Trophoblast cell (in vitro differentiated cells and primary cell): ENCODE measurements around the gene CCNT1. TPM values are rescaled to one million over a fixed set of nuclear protein-coding genes. Genes with fewer than 3 reads are reported as not detected.

ENCODE experiments used
- DNase-seq, 2 donors: peaks; one replicate each; pipeline ENCODE4 v3.0.0-alpha.2; 2016
- H2AFZ ChIP-seq: 2 replicates; pipeline ENCODE4 v1.6.1; 2013; ENCODE audit warnings: low read length, moderate library complexity, mild to moderate bottlenecking; ENCODE audit not compliant: insufficient read depth, poor library complexity
- H2AK5ac ChIP-seq: 2 replicates; pipeline ENCODE4 v1.6.1; 2013; ENCODE audit warnings: mild to moderate bottlenecking, low read length
- H2BK120ac ChIP-seq: 2 replicates; pipeline ENCODE4 v1.6.1; 2013; ENCODE audit warnings: low read length, mild to moderate bottlenecking, moderate library complexity; ENCODE audit not compliant: insufficient read depth, poor library complexity
- H2BK12ac ChIP-seq: 2 replicates; pipeline ENCODE4 v1.6.1; 2013; ENCODE audit warnings: mild to moderate bottlenecking, low read length, moderate library complexity
- H2BK5ac ChIP-seq: 2 replicates; pipeline ENCODE4 v1.6.1; 2013; ENCODE audit warnings: low read length, low read depth, moderate library complexity, mild to moderate bottlenecking; ENCODE audit not compliant: poor library complexity
- H3K14ac ChIP-seq: 2 replicates; pipeline ENCODE4 v1.6.1; 2013; ENCODE audit warnings: mild to moderate bottlenecking, low read length
- H3K18ac ChIP-seq: 2 replicates; pipeline ENCODE4 v1.6.1; 2013; ENCODE audit warnings: mild to moderate bottlenecking, low read length
- H3K23ac ChIP-seq: 2 replicates; pipeline ENCODE4 v1.6.1; 2013; ENCODE audit warnings: low read length
- H3K27ac ChIP-seq: 2 replicates; pipeline ENCODE4 v1.5.1; 2013; ENCODE audit warnings: low read depth, mild to moderate bottlenecking, inconsistent platforms, low read length, moderate library complexity
- H3K27me3 ChIP-seq: 2 replicates; pipeline ENCODE4 v1.6.1; 2013; ENCODE audit warnings: inconsistent platforms, mild to moderate bottlenecking, low read length, moderate library complexity; ENCODE audit not compliant: insufficient read depth
- H3K36me3 ChIP-seq, 2 experiments: 1 replicate in 1 of 2; 2 replicates in 1 of 2; pipeline ENCODE4 v1.6.1; 2013; ENCODE audit warnings: low read length in 2 of 2, mild to moderate bottlenecking in 2 of 2, moderate library complexity in 1 of 2; ENCODE audit not compliant: insufficient read depth in 2 of 2, control insufficient read depth in 1 of 2
- H3K4ac ChIP-seq: 2 replicates; pipeline ENCODE4 v1.6.1; 2013; ENCODE audit warnings: low read depth, mild to moderate bottlenecking, low read length, moderate library complexity
- H3K4me1 ChIP-seq, 2 experiments: 1 replicate in 1 of 2; 2 replicates in 1 of 2; pipeline ENCODE4 v1.6.1; 2013; ENCODE audit warnings: low read length in 2 of 2, mild to moderate bottlenecking in 2 of 2, moderate library complexity in 1 of 2; ENCODE audit not compliant: insufficient read depth in 2 of 2, control insufficient read depth in 1 of 2
- H3K4me2 ChIP-seq: 2 replicates; pipeline ENCODE4 v1.6.1; 2013; ENCODE audit warnings: inconsistent platforms, mild to moderate bottlenecking, low read length, moderate library complexity
- H3K4me3 ChIP-seq: 2 replicates; pipeline ENCODE4 v1.5.1; 2013; ENCODE audit warnings: mild to moderate bottlenecking, low read depth, low read length, inconsistent platforms
- H3K79me1 ChIP-seq: one replicate; pipeline ENCODE4 v1.6.1; 2013; ENCODE audit warnings: low read length
- H3K79me2 ChIP-seq: 2 replicates; pipeline ENCODE4 v1.6.1; 2013; ENCODE audit warnings: low read length, mild to moderate bottlenecking; ENCODE audit not compliant: control insufficient read depth, insufficient read depth, poor library complexity
- H3K9ac ChIP-seq: 2 replicates; pipeline ENCODE4 v1.6.1; 2013; ENCODE audit warnings: mild to moderate bottlenecking, low read length
- H3K9me3 ChIP-seq: 2 replicates; pipeline ENCODE4 v1.6.1; 2013; ENCODE audit warnings: low read depth, mild to moderate bottlenecking, control low read depth, inconsistent platforms, low read length; ENCODE audit not compliant: insufficient read depth
- H4K12ac ChIP-seq: 2 replicates; pipeline ENCODE4 v1.6.1; 2013; ENCODE audit warnings: low read depth, mild to moderate bottlenecking, low read length, moderate library complexity
- H4K8ac ChIP-seq: 2 replicates; pipeline ENCODE4 v1.6.1; 2013; ENCODE audit warnings: low read depth, mild to moderate bottlenecking, low read length, moderate library complexity
- H4K91ac ChIP-seq: one replicate; pipeline ENCODE4 v1.6.1; 2013; ENCODE audit warnings: low read depth, mild to moderate bottlenecking, low read length, moderate library complexity
- WGBS: extraction: QIAGEN DNeasy Blood & Tissue Kit; methylation state at CpG from one replicate; pipeline ENCODE4 v1.1.7; 2013; ENCODE audit warnings: missing lambda C conversion rate; ENCODE audit not compliant: insufficient read length, insufficient coverage; ENCODE audit errors: extremely low coverage; 5-methylcytosine and 5-hydroxymethylcytosine counted together
- polyA plus RNA-seq: library from polyadenylated mRNA; stranded (reverse); fragments of 200-250 nt; gene quantifications from 2 replicates; pipeline ENCODE4 v1.2.3, GENCODE V29; 2013

CCNT1 gene
- polyA plus RNA-seq: 16.2 and 17.0 TPM in 2 replicates

GRCh38 chr12:48716493-48717251, at the start of gene CCNT1:
TSS of gene CCNT1 (minus strand) at chr12:48716707. CDS start at chr12:48716675, 32 bp downstream.
- H2AFZ ChIP-seq: peak within 1 kb of the TSS; percentile 89
- peak within 1 kb of the TSS; percentile 98 for H3K9ac ChIP-seq
- WGBS: no CpG with 5 or more reads among the region's 61 CpGs
- H3K27me3 ChIP-seq: no peaks in the 10 kb centered on the region
- H4K8ac ChIP-seq: peak within 1 kb of the TSS; percentile 89
- no peak within 1 kb of the TSS for H2BK12ac ChIP-seq
- peaks cover 3 to 5% of the 10 kb centered on the region in 2 experiments for H3K4me1 ChIP-seq
- H3K9me3 ChIP-seq: no peaks in the 10 kb centered on the region
- no peak within 1 kb of the TSS for H2AK5ac ChIP-seq
- peak within 1 kb of the TSS; percentile 76 for H2BK120ac ChIP-seq
- H3K14ac ChIP-seq: peak within 1 kb of the TSS; percentile 65
- peak within 1 kb of the TSS; percentile 77 for H3K4me2 ChIP-seq
- H3K18ac ChIP-seq: peak within 1 kb of the TSS; percentile 17
- H3K36me3 ChIP-seq: peaks cover 13 to 14% of the 10 kb centered on the region in 2 experiments
- peak within 1 kb of the TSS; percentile 88 for H3K27ac ChIP-seq
- peak within 1 kb of the TSS; percentile 77 for H4K12ac ChIP-seq
- H3K79me2 ChIP-seq: peaks cover 26% of the 10 kb centered on the region
- no peak within 1 kb of the TSS for H3K23ac ChIP-seq
- H3K4ac ChIP-seq: peak within 1 kb of the TSS; percentile 68
- H3K79me1 ChIP-seq: peaks cover 10% of the 10 kb centered on the region
- DNase-seq: peak; percentile 100
- H3K4me3 ChIP-seq: peak within 1 kb of the TSS; percentile 90
- H4K91ac ChIP-seq: peak within 1 kb of the TSS; percentile 65
- peak within 1 kb of the TSS; percentile 64 for H2BK5ac ChIP-seq

DNA sequence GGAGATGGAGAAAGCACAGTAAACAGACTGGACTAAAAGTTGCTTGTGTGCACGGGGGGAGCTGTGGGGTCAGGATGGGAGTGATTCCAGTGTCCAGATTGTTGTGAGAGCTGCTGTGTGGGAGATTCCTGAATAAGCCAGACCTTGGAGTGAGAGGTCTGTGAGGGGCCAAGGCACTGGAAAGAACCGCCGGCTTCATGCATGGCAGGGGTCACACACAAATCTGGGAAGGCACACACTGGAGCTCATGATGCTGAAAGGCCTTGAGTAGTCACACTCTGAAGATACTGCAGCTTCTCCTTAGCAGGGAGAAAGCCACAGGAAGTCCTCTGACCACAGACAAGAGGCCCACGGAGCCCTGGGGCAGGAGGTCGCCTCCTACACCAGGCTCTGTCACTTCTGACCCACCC, 49.3 kb upstream of the CCNT1 start:
- no peak overlapping the region for H3K27ac ChIP-seq
- H4K91ac ChIP-seq: no peak overlapping the region
- no peak overlapping the region for H2BK120ac ChIP-seq
- no peak overlapping the region for H2AK5ac ChIP-seq
- no peak overlapping the region for H3K14ac ChIP-seq
- H4K8ac ChIP-seq: no peak overlapping the region
- H3K23ac ChIP-seq: no peak overlapping the region
- H3K27me3 ChIP-seq: no peaks in the 10 kb centered on the region
- H3K36me3 ChIP-seq: peaks cover 31 to 41% of the 10 kb centered on the region in 2 experiments
- no peak overlapping the region for H3K4me2 ChIP-seq
- no peaks in the 10 kb centered on the region for H3K9me3 ChIP-seq
- no peak for DNase-seq
- no peak overlapping the region for H4K12ac ChIP-seq
- no peak overlapping the region for H3K9ac ChIP-seq
- peaks cover 0 to 2% of the 10 kb centered on the region in 2 experiments for H3K4me1 ChIP-seq
- H3K4me3 ChIP-seq: no peak overlapping the region
- H2BK5ac ChIP-seq: no peak overlapping the region
- H3K79me1 ChIP-seq: no peaks in the 10 kb centered on the region
- H3K18ac ChIP-seq: no peak overlapping the region
- H3K4ac ChIP-seq: no peak overlapping the region
- no peak overlapping the region for H2BK12ac ChIP-seq
- no peak overlapping the region for H2AFZ ChIP-seq
- WGBS: no CpG with 5 or more reads among the region's 5 CpGs
- H3K79me2 ChIP-seq: no peaks in the 10 kb centered on the region

DNA sequence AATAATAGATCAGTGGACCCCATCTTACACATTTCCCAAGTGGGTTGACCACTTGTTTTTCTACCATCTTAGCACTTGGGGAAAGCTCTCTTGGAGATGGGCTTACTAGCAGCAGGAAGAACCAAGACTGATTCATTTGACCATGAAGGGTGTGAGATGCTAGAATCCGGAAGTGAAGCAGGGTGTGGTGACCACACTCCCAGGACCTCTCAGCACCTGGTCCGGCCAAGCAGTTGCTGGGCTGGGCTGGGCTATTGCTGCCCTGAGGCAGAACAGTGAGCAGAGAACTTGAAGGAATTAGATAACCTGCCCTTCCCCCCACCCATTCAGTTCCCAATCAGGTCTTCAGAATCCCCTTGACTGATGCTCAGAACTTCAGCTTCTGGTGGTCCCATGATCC, 48.0 kb upstream of the CCNT1 start:
- no peak for DNase-seq
- Histone ChIP-seq H2BK120ac (no peak overlapping the region), H3K9me3 (no peaks in the 10 kb centered on the region), H4K8ac (no peak overlapping the region), H3K9ac (no peak overlapping the region), H3K14ac (no peak overlapping the region), H3K27ac (no peak overlapping the region), H3K79me2 (no peaks in the 10 kb centered on the region), H2AFZ (no peak overlapping the region), H3K4me2 (no peak overlapping the region), H3K4me3 (no peak overlapping the region), H2AK5ac (no peak overlapping the region), H3K23ac (no peak overlapping the region), H3K36me3 (peaks cover 28 to 38% of the 10 kb centered on the region in 2 experiments), H4K12ac (no peak overlapping the region), H4K91ac (no peak overlapping the region), H3K27me3 (no peaks in the 10 kb centered on the region), H3K4me1 (peaks cover 0 to 2% of the 10 kb centered on the region in 2 experiments), H3K4ac (no peak overlapping the region), H2BK5ac (no peak overlapping the region), H2BK12ac (no peak overlapping the region), H3K18ac (no peak overlapping the region), H3K79me1 (no peaks in the 10 kb centered on the region)
- no CpG with 5 or more reads among the region's 2 CpGs for WGBS

DNA sequence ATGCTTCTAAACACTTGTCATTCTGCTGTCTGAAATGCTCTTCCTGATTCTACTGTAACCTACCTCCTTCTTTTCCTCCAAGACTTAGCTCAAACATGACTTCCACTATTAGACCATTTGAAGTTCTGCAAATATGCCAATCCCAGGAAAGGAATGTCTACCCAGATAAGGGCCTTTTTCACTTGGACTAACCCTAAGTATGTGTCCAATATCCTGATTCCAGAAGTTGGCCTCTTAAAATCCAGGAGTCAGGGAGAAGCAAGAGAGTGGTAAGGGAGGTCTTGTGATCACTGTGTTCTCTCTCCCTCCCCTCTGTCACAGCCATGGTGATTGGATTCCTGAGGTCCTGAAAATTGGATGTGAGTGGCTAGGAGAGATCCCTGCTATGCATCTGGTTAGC, 42.2 kb upstream of the CCNT1 start:
- Histone ChIP-seq H2BK120ac (no peak overlapping the region), H4K91ac (no peak overlapping the region), H3K9ac (no peak overlapping the region), H2AFZ (no peak overlapping the region), H2AK5ac (no peak overlapping the region), H3K4me3 (no peak overlapping the region), H3K79me2 (no peaks in the 10 kb centered on the region), H3K9me3 (no peaks in the 10 kb centered on the region), H3K27me3 (no peaks in the 10 kb centered on the region), H3K4me2 (no peak overlapping the region), H3K4ac (no peak overlapping the region), H4K8ac (no peak overlapping the region), H3K4me1 (no peaks in the 10 kb centered on the region), H4K12ac (no peak overlapping the region), H2BK12ac (no peak overlapping the region), H3K36me3 (no peaks in the 10 kb centered on the region), H2BK5ac (no peak overlapping the region), H3K27ac (no peak overlapping the region), H3K23ac (no peak overlapping the region), H3K79me1 (no peaks in the 10 kb centered on the region), H3K18ac (no peak overlapping the region), H3K14ac (no peak overlapping the region)
- no peak for DNase-seq
